Liver (tissue), 9 donors: ENCODE results near the gene CTU1. TPM values are rescaled to one million over a fixed set of nuclear protein-coding genes. Genes with fewer than 3 reads are reported as not detected.

Source experiments
- DNase-seq: peaks from one replicate; pipeline ENCODE4 v3.0.0-alpha.2; 2017; ENCODE audit warnings: low spot score
- H3K27ac ChIP-seq, 2 donors: one replicate each; pipeline ENCODE4 v1.7.0; 2013; ENCODE audit warnings: inconsistent platforms in 2 of 2, low read length in 2 of 2, control low read depth in 1 of 2, low read depth in 1 of 2, mild to moderate bottlenecking in 1 of 2
- H3K27me3 ChIP-seq, 4 donors: one replicate each; pipeline versions ENCODE4 v1.6.1 to v1.7.0; 2013; ENCODE audit warnings: low read length in 3 of 4, inconsistent platforms in 1 of 4, mild to moderate bottlenecking in 1 of 4, moderate library complexity in 1 of 4; ENCODE audit not compliant: control insufficient read depth in 4 of 4, insufficient read depth in 4 of 4
- H3K36me3 ChIP-seq, 4 donors: one replicate each; pipeline versions ENCODE4 v1.6.1 to v1.7.0; 2013; ENCODE audit warnings: low read length in 3 of 4, mild to moderate bottlenecking in 3 of 4, low read depth in 1 of 4, moderate library complexity in 1 of 4; ENCODE audit not compliant: control insufficient read depth in 4 of 4, insufficient read depth in 3 of 4
- H3K4me1 ChIP-seq, 4 donors: one replicate each; pipeline versions ENCODE4 v1.6.1 to v1.7.0; 2013; ENCODE audit warnings: low read length in 3 of 4, mild to moderate bottlenecking in 3 of 4, moderate library complexity in 1 of 4; ENCODE audit not compliant: control insufficient read depth in 4 of 4, insufficient read depth in 4 of 4
- H3K4me3 ChIP-seq, 3 donors: one replicate each; pipeline versions ENCODE4 v1.6.1 to v1.7.0; 2013; ENCODE audit warnings: low read length in 3 of 3, control low read depth in 1 of 3, low read depth in 1 of 3, mild to moderate bottlenecking in 1 of 3
- H3K9ac ChIP-seq, 2 donors: one replicate each; pipeline ENCODE4 v1.7.0; 2013; ENCODE audit warnings: low read length in 2 of 2, mild to moderate bottlenecking in 2 of 2, moderate library complexity in 2 of 2, control low read depth in 1 of 2, low read depth in 1 of 2
- H3K9me3 ChIP-seq, 4 donors: one replicate each; pipeline versions ENCODE4 v1.6.1 to v1.7.0; 2013; ENCODE audit warnings: low read length in 3 of 4; ENCODE audit not compliant: control insufficient read depth in 4 of 4
- CTCF ChIP-seq: fragments of 150-350 bp; IDR thresholded peaks from 2 replicates; pipeline ENCODE4 v1.5.1; 2017; ENCODE audit warnings: improper control_type of control experiment, low read depth, low read length; ENCODE audit not compliant: missing input control
- EGR1 ChIP-seq, 2 donors: IDR thresholded peaks; 2 replicates each; pipeline ENCODE4 v1.6.1; 2016 to 2018; ENCODE audit warnings: antibody characterized with exemption in 2 of 2, low read depth in 2 of 2
- FOXA1 ChIP-seq: IDR thresholded peaks from 2 replicates; pipeline ENCODE4 v1.6.1; 2016; ENCODE audit warnings: antibody characterized with exemption
- FOXA2 ChIP-seq: IDR thresholded peaks from 2 replicates; pipeline ENCODE4 v1.6.1; 2016; ENCODE audit warnings: antibody characterized with exemption
- HNF4A ChIP-seq, 2 donors: conservative IDR thresholded peaks; 2 replicates each; pipeline ENCODE4 v1.6.1; 2016; ENCODE audit warnings: antibody characterized with exemption in 2 of 2, mild to moderate bottlenecking in 2 of 2
- HNF4G ChIP-seq: IDR thresholded peaks from 2 replicates; pipeline ENCODE4 v1.6.1; 2016; ENCODE audit warnings: antibody characterized with exemption
- JUND ChIP-seq, 2 donors: IDR thresholded peaks; 2 replicates each; pipeline ENCODE4 v1.6.1; 2016; ENCODE audit warnings: antibody characterized with exemption in 2 of 2
- NR2F2 ChIP-seq: IDR thresholded peaks from 2 replicates; pipeline ENCODE4 v1.6.1; 2016; ENCODE audit warnings: antibody characterized with exemption
- RAD21 ChIP-seq, 2 donors: IDR thresholded peaks; 2 replicates each; pipeline ENCODE4 v1.6.1; 2016; ENCODE audit warnings: antibody characterized with exemption in 2 of 2, mild to moderate bottlenecking in 2 of 2
- RXRA ChIP-seq, 2 donors: IDR thresholded peaks; 2 replicates each; pipeline ENCODE4 v1.6.1; 2017 to 2018; ENCODE audit warnings: antibody characterized with exemption in 2 of 2, mild to moderate bottlenecking in 1 of 2
- SP1 ChIP-seq: IDR thresholded peaks from 2 replicates; pipeline ENCODE4 v1.6.1; 2018; ENCODE audit warnings: antibody characterized with exemption, mild to moderate bottlenecking
- TAF1 ChIP-seq: conservative IDR thresholded peaks from 2 replicates; pipeline ENCODE4 v1.6.1; 2016; ENCODE audit warnings: antibody characterized with exemption, mild to moderate bottlenecking
- YY1 ChIP-seq: IDR thresholded peaks from 2 replicates; pipeline ENCODE4 v1.6.1; 2016; ENCODE audit warnings: antibody characterized with exemption, mild to moderate bottlenecking
- WGBS: extraction: QIAGEN DNeasy Blood & Tissue Kit; methylation state at CpG from one replicate; pipeline ENCODE4 v1.1.7; 2013; 5-methylcytosine and 5-hydroxymethylcytosine counted together
- polyA plus RNA-seq, 2 donors: library from polyadenylated mRNA; stranded (reverse) in 1 of 2; unstranded in 1 of 2; fragments of 200-250 nt in 1 of 2; fragments of >200 nt in 1 of 2; fragmentation: Nextera tagmentation in 1 of 2; extraction: Ambion mirVana in 1 of 2; gene quantifications; one replicate each; pipeline versions ENCODE4 v1.2.1 to v1.2.3, GENCODE V29; 2013 to 2015
- total RNA-seq, 2 donors: library from RNA; depleted of rRNA; stranded (reverse); fragments of >200 nt; gene quantifications; one replicate each; pipeline ENCODE4 v1.2.3, GENCODE V29; 2014
- TF ChIP-seq, protein P1 (sequence below): IDR thresholded peaks from 2 replicates; pipeline ENCODE4 v1.6.1; 2016; ENCODE audit warnings: antibody characterized with exemption
- TF ChIP-seq, protein P2 (sequence below): IDR thresholded peaks from 2 replicates; pipeline ENCODE4 v1.6.1; 2016; ENCODE audit warnings: antibody characterized with exemption, mild to moderate bottlenecking
- TF ChIP-seq, protein P3 (sequence below): IDR thresholded peaks from 2 replicates; pipeline ENCODE4 v1.6.1; 2016; ENCODE audit warnings: antibody characterized with exemption
- TF ChIP-seq, protein P4 (sequence below): IDR thresholded peaks from 2 replicates; pipeline ENCODE4 v1.6.1; 2016; ENCODE audit warnings: antibody characterized with exemption
- donor health status: healthy.
- donor health status: healthy.
- donor health status: healthy.
- donor health status: healthy.
- donor health status: healthy.

The CTU1 gene
- total and polyA plus RNA-seq, 4 donors = 0.19 to 3.7 (median 2.5) TPM

GRCh38 chr19:51097166-51097738 lies 11.0 kb downstream of the CTU1 start:
- 11% methylated on average over 8 of the region's 8 CpGs for WGBS
- H3K9me3 ChIP-seq = no peaks in the 10 kb centered on the region
- peaks cover 0 to 3% (median 0%) of the 10 kb centered on the region in 4 donors for H3K4me1 ChIP-seq
- H3K27me3 ChIP-seq = no peaks in the 10 kb centered on the region
- TF ChIP-seq, protein P1, sequence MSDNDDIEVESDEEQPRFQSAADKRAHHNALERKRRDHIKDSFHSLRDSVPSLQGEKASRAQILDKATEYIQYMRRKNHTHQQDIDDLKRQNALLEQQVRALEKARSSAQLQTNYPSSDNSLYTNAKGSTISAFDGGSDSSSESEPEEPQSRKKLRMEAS = no peak
- TF ChIP-seq YY1 (no peak), NR2F2 (no peak), RAD21 (IDR thresholded peaks at IDR 0.05) (peak in 1 of 2 donors; percentile 63), HNF4A (conservative IDR thresholded peaks at IDR 0.05) (no peak), JUND (IDR thresholded peaks at IDR 0.05) (no peak), EGR1 (IDR thresholded peaks at IDR 0.05; ENCODE audit: low read depth in 2 of 2) (no peak), CTCF (peak; percentile 49), FOXA1 (no peak), HNF4G (no peak), SP1 (no peak), RXRA (IDR thresholded peaks at IDR 0.05) (no peak), TAF1 (no peak), FOXA2 (no peak)
- TF ChIP-seq, protein P2, sequence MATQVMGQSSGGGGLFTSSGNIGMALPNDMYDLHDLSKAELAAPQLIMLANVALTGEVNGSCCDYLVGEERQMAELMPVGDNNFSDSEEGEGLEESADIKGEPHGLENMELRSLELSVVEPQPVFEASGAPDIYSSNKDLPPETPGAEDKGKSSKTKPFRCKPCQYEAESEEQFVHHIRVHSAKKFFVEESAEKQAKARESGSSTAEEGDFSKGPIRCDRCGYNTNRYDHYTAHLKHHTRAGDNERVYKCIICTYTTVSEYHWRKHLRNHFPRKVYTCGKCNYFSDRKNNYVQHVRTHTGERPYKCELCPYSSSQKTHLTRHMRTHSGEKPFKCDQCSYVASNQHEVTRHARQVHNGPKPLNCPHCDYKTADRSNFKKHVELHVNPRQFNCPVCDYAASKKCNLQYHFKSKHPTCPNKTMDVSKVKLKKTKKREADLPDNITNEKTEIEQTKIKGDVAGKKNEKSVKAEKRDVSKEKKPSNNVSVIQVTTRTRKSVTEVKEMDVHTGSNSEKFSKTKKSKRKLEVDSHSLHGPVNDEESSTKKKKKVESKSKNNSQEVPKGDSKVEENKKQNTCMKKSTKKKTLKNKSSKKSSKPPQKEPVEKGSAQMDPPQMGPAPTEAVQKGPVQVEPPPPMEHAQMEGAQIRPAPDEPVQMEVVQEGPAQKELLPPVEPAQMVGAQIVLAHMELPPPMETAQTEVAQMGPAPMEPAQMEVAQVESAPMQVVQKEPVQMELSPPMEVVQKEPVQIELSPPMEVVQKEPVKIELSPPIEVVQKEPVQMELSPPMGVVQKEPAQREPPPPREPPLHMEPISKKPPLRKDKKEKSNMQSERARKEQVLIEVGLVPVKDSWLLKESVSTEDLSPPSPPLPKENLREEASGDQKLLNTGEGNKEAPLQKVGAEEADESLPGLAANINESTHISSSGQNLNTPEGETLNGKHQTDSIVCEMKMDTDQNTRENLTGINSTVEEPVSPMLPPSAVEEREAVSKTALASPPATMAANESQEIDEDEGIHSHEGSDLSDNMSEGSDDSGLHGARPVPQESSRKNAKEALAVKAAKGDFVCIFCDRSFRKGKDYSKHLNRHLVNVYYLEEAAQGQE = no peak
- TF ChIP-seq, protein P3, sequence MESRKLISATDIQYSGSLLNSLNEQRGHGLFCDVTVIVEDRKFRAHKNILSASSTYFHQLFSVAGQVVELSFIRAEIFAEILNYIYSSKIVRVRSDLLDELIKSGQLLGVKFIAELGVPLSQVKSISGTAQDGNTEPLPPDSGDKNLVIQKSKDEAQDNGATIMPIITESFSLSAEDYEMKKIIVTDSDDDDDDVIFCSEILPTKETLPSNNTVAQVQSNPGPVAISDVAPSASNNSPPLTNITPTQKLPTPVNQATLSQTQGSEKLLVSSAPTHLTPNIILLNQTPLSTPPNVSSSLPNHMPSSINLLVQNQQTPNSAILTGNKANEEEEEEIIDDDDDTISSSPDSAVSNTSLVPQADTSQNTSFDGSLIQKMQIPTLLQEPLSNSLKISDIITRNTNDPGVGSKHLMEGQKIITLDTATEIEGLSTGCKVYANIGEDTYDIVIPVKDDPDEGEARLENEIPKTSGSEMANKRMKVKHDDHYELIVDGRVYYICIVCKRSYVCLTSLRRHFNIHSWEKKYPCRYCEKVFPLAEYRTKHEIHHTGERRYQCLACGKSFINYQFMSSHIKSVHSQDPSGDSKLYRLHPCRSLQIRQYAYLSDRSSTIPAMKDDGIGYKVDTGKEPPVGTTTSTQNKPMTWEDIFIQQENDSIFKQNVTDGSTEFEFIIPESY = no peak
- TF ChIP-seq, protein P4, sequence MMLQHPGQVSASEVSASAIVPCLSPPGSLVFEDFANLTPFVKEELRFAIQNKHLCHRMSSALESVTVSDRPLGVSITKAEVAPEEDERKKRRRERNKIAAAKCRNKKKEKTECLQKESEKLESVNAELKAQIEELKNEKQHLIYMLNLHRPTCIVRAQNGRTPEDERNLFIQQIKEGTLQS = no peak
- no peak overlapping the region for H3K4me3 ChIP-seq
- no peak overlapping the region for H3K27ac ChIP-seq
- DNase-seq = peak; percentile 78
- H3K9ac ChIP-seq = no peak overlapping the region
- peaks cover 0 to 9% (median 1%) of the 10 kb centered on the region in 4 donors for H3K36me3 ChIP-seq
